Activated CD4-positive, alpha-beta T cell treated with anti-CD3 and anti-CD28 coated beads for 36 hours (primary cell): Measurements from ENCODE around the gene WFDC8. TPM values are rescaled to one million over a fixed set of nuclear protein-coding genes. Genes with fewer than 3 reads are reported as not detected.
"Not testable (repeated sequence)": the region's sequence is repeated elsewhere in the genome, so short reads cannot be mapped to it uniquely, and the experiment has no call there.

Source experiments
- ATAC-seq: fragments of 200-7000 bp; cut with Tn5 transposase; one replicate; pipeline ENCODE4 v1.10.0; 2021; ENCODE audit warnings: mild to moderate bottlenecking, moderate library complexity
- CTCF ChIA-PET: fragments of 350-600 bp; sonication (Branson Sonifier 250); formaldehyde crosslinking; loops from one replicate; lab custom pipeline; 2021; ENCODE audit warnings: antibody characterized with exemption; lab: Charles Lee
- POLR2A ChIA-PET: fragments of 350-600 bp; sonication (Branson Sonifier 250); formaldehyde crosslinking; loops from one replicate; lab custom pipeline; 2021; ENCODE audit warnings: antibody characterized with exemption, inconsistent platforms; lab: Charles Lee
- DNase-seq: peaks from one replicate; pipeline ENCODE4 v3.0.0-alpha.2; 2020
- H3K27ac Mint-ChIP-seq: one replicate; pipeline ENCODE4 v1.8.0; 2021; ENCODE audit warnings: mixed read lengths
- H3K27me3 Mint-ChIP-seq: one replicate; pipeline ENCODE4 v1.8.0; 2021; ENCODE audit warnings: mixed read lengths
- H3K36me3 Mint-ChIP-seq: one replicate; pipeline ENCODE4 v1.8.0; 2021; ENCODE audit warnings: low read depth, mixed read lengths
- H3K4me1 Mint-ChIP-seq: one replicate; pipeline ENCODE4 v1.8.0; 2021; ENCODE audit warnings: mixed read lengths
- H3K4me3 Mint-ChIP-seq: one replicate; pipeline ENCODE4 v1.8.0; 2021; ENCODE audit warnings: mild to moderate bottlenecking, moderate library complexity, mixed read lengths
- H3K9me3 Mint-ChIP-seq: one replicate; pipeline ENCODE4 v1.8.0; 2021; ENCODE audit warnings: low read depth, mixed read lengths
- intact Hi-C, 2 experiments: fragments of 100-400 bp; cut with DNase I in 1 of 2; cut with micrococcal nuclease in 1 of 2; formaldehyde crosslinking; loops; one replicate each; pipeline versions ENCODE4 v1.14.2 to v1.15.1; 2022 to 2024; cut with DNase I, micrococcal nuclease
- total RNA-seq, 2 experiments: library from RNA; stranded (reverse); gene quantifications; one replicate each; pipeline ENCODE4 v1.2.3, GENCODE V29; 2021

WFDC8 gene
- total RNA-seq, 2 experiments from 2014 or later, result not detected

DNA sequence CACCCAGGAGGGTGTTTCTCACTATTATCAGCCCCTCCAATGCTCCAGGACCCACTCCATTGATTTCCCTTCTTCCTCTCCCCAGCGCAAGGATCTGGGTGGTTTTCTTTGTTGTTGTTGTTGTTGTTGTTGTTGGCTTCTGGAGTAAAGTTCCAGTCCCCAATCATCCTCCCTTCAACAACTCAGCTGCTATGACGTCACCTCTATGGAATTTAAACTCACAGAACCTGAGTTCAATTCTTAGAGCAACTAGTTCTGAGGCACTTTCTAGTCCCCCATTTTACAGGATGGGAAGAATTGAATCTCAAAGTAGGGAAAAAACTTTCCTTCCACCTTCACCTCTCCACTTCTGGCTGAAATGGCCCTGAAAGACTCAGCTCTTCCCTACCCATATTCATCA is 9.7 kb upstream of the WFDC8 start:
- POLR2A ChIA-PET, result no interaction called here
- DNase-seq (no peak), ATAC-seq (no peak)
- no peaks in the 10 kb centered on the region for H3K36me3 Mint-ChIP-seq
- H3K4me3 Mint-ChIP-seq, result no peak overlapping the region
- peaks cover 12% of the 10 kb centered on the region for H3K27me3 Mint-ChIP-seq
- intact Hi-C loops, result no loop called here
- no peaks in the 10 kb centered on the region for H3K9me3 Mint-ChIP-seq
- CTCF ChIA-PET, result interaction anchor here (1.9 kb wide), 1 partner anchor 183 kb away, joined by 17 read pairs; no protein-coding TSS in a partner anchor
- H3K27ac Mint-ChIP-seq, result no peak overlapping the region
- H3K4me1 Mint-ChIP-seq, result no peaks in the 10 kb centered on the region

DNA sequence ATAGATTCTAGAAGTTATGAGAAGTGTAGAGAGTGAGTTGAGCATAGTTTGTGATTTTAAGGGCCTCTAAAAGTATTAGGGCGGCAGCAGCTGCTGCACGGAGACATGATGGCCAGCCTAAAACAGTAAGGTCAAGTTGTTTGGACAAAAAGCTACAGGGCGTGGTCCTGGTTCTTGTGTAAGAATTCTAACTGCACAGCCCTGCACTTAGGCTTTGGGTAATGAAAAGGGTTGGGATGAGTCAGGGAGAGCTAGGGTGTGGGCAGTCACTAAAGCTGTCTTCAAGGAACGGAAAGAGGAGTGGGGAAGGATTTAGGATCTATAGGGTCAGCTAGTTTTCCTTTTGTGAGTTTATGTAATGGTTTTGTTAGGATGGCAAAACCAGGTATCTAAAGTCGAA is 6.9 kb upstream of the WFDC8 start:
- H3K27ac Mint-ChIP-seq, POLR2A ChIA-PET, H3K36me3 Mint-ChIP-seq, H3K9me3 Mint-ChIP-seq, CTCF ChIA-PET, intact Hi-C loops, ATAC-seq, H3K4me3 Mint-ChIP-seq, DNase-seq, H3K4me1 Mint-ChIP-seq: not testable (repeated sequence)
- H3K27me3 Mint-ChIP-seq, result peaks cover 15% of the 10 kb centered on the region

GRCh38 chr20:45584294-45584693 is 5.2 kb upstream of the WFDC8 start:
- CTCF ChIA-PET, result interaction anchor here (0.6 kb wide), 1 partner anchor 586 kb away, joined by 3 read pairs; no protein-coding TSS in a partner anchor
- intact Hi-C loops, H3K9me3 Mint-ChIP-seq, DNase-seq, POLR2A ChIA-PET, H3K36me3 Mint-ChIP-seq, ATAC-seq, H3K27ac Mint-ChIP-seq, H3K4me3 Mint-ChIP-seq, H3K4me1 Mint-ChIP-seq: not testable (repeated sequence)
- peaks cover 24% of the 10 kb centered on the region for H3K27me3 Mint-ChIP-seq

- no peaks in the 10 kb centered on the region for H3K4me1 Mint-ChIP-seq
- no peaks in the 10 kb centered on the region for H3K36me3 Mint-ChIP-seq
- ChIA-PET POLR2A (no interaction called here), CTCF (interaction anchor here (0.6 kb wide), 1 partner anchor 587 kb away, joined by 3 read pairs; no protein-coding TSS in a partner anchor)
- H3K9me3 Mint-ChIP-seq, result no peaks in the 10 kb centered on the region
- no peak overlapping the region for H3K27ac Mint-ChIP-seq
- intact Hi-C loops, result no loop called here
- ATAC-seq (no peak), DNase-seq (no peak)
- H3K4me3 Mint-ChIP-seq, result no peak overlapping the region
- H3K27me3 Mint-ChIP-seq, result peaks cover 24% of the 10 kb centered on the region
Observed at GRCh38 chr20:45583502-45583901, 4.4 kb upstream of the WFDC8 start.

DNA sequence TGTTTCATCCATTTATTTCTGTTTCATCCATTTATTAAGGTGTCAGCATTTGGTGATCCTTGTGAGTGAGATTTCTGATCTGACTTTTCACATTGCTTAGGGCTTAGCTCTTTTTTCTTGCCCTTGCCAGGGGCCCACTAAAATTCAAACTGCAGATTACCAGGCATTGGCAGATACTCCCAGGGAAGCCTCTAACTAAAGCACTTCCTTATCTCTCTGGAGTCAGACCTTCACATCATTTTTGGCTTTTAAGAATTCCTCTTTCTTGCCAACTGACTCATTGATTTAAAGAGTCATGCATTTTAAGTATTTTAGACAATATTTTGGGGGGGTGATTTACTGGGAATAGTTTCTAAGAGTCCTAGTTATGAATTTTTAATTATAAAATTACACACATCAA is 2.6 kb upstream of the WFDC8 start:
- intact Hi-C loops, result no loop called here
- no peaks in the 10 kb centered on the region for H3K36me3 Mint-ChIP-seq
- DNase-seq (no peak), ATAC-seq (no peak)
- no peak overlapping the region for H3K4me3 Mint-ChIP-seq
- no peaks in the 10 kb centered on the region for H3K9me3 Mint-ChIP-seq
- no peak overlapping the region for H3K27ac Mint-ChIP-seq
- peaks cover 23% of the 10 kb centered on the region for H3K27me3 Mint-ChIP-seq
- ChIA-PET POLR2A (no interaction called here), CTCF (interaction anchor here (1.9 kb wide), 1 partner anchor 189 kb away, joined by 6 read pairs; no protein-coding TSS in a partner anchor)
- H3K4me1 Mint-ChIP-seq, result no peaks in the 10 kb centered on the region

DNA sequence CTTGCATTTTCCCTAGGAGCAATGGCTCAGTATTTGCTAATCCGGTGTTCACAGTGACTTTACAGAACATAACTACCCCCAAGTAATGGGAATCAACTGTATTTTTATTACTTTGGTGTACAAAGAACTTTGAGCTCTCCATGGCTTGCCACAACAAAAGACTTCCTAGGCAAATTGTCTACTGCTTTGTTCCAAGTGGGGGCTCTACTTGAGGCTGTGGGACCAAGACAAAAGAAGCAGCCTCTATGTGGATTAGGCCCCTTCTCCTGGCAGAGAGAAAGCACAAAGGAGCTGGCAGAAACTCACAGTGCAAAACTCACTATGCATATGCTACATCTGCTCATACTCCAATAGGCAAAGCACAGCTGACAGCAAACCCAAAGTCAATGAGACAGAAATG is 853 bp downstream of the WFDC8 start:
- H3K4me3 Mint-ChIP-seq, result no peak overlapping the region
- ChIA-PET POLR2A (no interaction called here), CTCF (interaction anchor here (1.0 kb wide), 1 partner anchor 15 kb away, joined by 3 read pairs; no protein-coding TSS in a partner anchor)
- no peak overlapping the region for H3K27ac Mint-ChIP-seq
- DNase-seq (no peak), ATAC-seq (no peak)
- no peaks in the 10 kb centered on the region for H3K36me3 Mint-ChIP-seq
- peaks cover 22% of the 10 kb centered on the region for H3K27me3 Mint-ChIP-seq
- intact Hi-C loops, result no loop called here
- no peaks in the 10 kb centered on the region for H3K9me3 Mint-ChIP-seq
- H3K4me1 Mint-ChIP-seq, result no peaks in the 10 kb centered on the region

DNA sequence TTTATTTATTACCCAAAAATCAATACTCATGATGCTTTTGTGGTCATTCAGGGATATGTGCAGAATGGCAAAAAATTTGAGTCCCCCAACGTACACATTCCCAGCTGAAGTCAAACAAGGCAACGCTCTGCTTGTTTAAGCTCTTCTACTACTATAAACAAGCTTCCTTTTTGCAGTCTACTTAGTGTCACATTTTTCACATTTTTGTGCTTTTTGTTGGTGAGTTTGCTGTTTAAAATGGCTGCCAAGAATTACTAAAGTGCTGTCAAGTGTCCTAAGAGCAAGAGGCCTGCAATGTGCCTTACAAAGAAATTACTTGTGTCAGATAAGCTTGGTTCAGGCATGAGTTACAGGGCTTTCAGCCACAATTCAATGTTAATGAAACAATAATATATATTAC is 2.1 kb downstream of the WFDC8 start:
- DNase-seq (no peak), ATAC-seq (no peak)
- no peaks in the 10 kb centered on the region for H3K9me3 Mint-ChIP-seq
- peaks cover 19% of the 10 kb centered on the region for H3K27me3 Mint-ChIP-seq
- H3K4me1 Mint-ChIP-seq, result no peaks in the 10 kb centered on the region
- H3K4me3 Mint-ChIP-seq, result no peak overlapping the region
- CTCF ChIA-PET, result no interaction called here
- intact Hi-C loops, result no loop called here
- no peak overlapping the region for H3K27ac Mint-ChIP-seq
- no peaks in the 10 kb centered on the region for H3K36me3 Mint-ChIP-seq
- POLR2A ChIA-PET, result no interaction called here

GRCh38 chr20:45575931-45576330 is 3.2 kb downstream of the WFDC8 start:
- ChIA-PET CTCF (no interaction called here), POLR2A (no interaction called here)
- H3K4me3 Mint-ChIP-seq, result no peak overlapping the region

DNA sequence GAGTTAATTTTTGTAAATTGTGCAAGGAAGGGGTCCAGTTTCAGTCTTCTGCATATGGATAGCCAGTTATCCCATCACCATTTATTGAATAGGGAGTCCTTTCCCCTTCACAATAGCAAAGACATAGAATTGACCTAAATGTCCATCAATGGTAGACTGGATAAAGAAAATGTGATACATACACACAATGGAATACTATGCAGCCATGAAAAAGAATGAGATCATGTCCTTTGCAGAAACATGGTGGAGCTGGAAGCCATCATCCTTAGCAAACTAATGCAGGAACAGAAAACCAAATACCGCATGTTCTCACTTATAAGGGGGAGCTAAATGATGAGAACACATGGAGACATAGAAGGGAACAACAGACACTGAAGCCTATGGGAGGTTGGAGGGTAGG is 9.4 kb downstream of the WFDC8 start:
- H3K27me3 Mint-ChIP-seq, DNase-seq, H3K9me3 Mint-ChIP-seq, CTCF ChIA-PET, H3K27ac Mint-ChIP-seq, H3K4me1 Mint-ChIP-seq, ATAC-seq, H3K36me3 Mint-ChIP-seq, POLR2A ChIA-PET, H3K4me3 Mint-ChIP-seq, intact Hi-C loops: not testable (repeated sequence)

More at GRCh38 chr20:45575931-45576330, 3.2 kb downstream of the WFDC8 start:
- ATAC-seq, result no peak
- peaks cover 19% of the 10 kb centered on the region for H3K27me3 Mint-ChIP-seq
- no peak for DNase-seq
- intact Hi-C loops, result no loop called here
- H3K27ac Mint-ChIP-seq, result no peak overlapping the region
- H3K9me3 Mint-ChIP-seq, result no peaks in the 10 kb centered on the region
- H3K4me1 Mint-ChIP-seq, result no peaks in the 10 kb centered on the region
- no peaks in the 10 kb centered on the region for H3K36me3 Mint-ChIP-seq

- peaks cover 11% of the 10 kb centered on the region for H3K27me3 Mint-ChIP-seq
- H3K9me3 Mint-ChIP-seq, result peaks cover 2% of the 10 kb centered on the region
- POLR2A ChIA-PET, result no interaction called here
- H3K36me3 Mint-ChIP-seq, result no peaks in the 10 kb centered on the region
- H3K4me3 Mint-ChIP-seq, result no peak overlapping the region
- no peak overlapping the region for H3K27ac Mint-ChIP-seq
- CTCF ChIA-PET, result no interaction called here
- intact Hi-C loops, result no loop called here
- ATAC-seq (no peak), DNase-seq (no peak)
- no peaks in the 10 kb centered on the region for H3K4me1 Mint-ChIP-seq
Observed at GRCh38 chr20:45564760-45565276, 14.3 kb downstream of the WFDC8 start.

DNA sequence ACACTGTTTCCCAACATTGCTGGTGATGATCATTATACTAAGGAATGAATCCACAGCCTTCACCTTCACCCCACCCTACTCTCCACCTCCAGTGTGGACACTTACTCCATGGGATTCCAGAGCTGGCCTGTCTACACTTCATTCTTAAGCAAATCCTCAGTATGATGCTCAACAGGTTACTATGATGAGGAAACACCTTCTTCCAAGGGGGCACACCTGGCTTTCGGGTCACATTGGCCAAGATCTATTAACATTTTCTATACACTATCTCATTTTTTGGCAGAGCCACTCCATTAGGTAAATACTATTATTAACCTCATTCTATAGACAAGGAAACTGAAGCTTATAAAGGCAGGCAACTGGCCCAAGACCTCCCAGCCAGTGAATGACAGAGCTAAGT is 23.9 kb downstream of the WFDC8 start:
- ChIA-PET CTCF (interaction anchor here (0.6 kb wide), 1 partner anchor 1474 kb away, joined by 4 read pairs; no protein-coding TSS in a partner anchor), POLR2A (no interaction called here)
- no peak for ATAC-seq
- Mint-ChIP-seq H3K27ac (no peak overlapping the region), H3K27me3 (peaks cover 17% of the 10 kb centered on the region), H3K4me3 (no peak overlapping the region), H3K36me3 (no peaks in the 10 kb centered on the region), H3K4me1 (no peaks in the 10 kb centered on the region), H3K9me3 (no peaks in the 10 kb centered on the region)
- DNase-seq, result no peak
- intact Hi-C loops, result no loop called here

GRCh38 chr20:45552456-45552855 is 26.6 kb downstream of the WFDC8 start:
- DNase-seq, result no peak
- ChIA-PET CTCF (no interaction called here), POLR2A (no interaction called here)
- Mint-ChIP-seq H3K27ac (no peak overlapping the region), H3K27me3 (peaks cover 18% of the 10 kb centered on the region), H3K9me3 (no peaks in the 10 kb centered on the region), H3K4me1 (no peaks in the 10 kb centered on the region), H3K4me3 (no peak overlapping the region), H3K36me3 (no peaks in the 10 kb centered on the region)
- ATAC-seq, result no peak
- intact Hi-C loops, result no loop called here
